ENCODE results near the gene DCHS1. TPM values are rescaled to one million over a fixed set of nuclear protein-coding genes. Genes with fewer than 3 reads are reported as not detected.

Gene DCHS1
- total and polyA plus RNA-seq, 2 experiments from 2014 or later: 8.0 to 15.2 TPM

- Histone ChIP-seq H3K79me2 (no peaks in the 10 kb centered on the region), H3K27ac (no peak overlapping the region), H2AFZ (peak overlapping the region; percentile 17), H4K20me1 (ENCODE audit: insufficient read depth, poor library complexity, severe bottlenecking) (no peaks in the 10 kb centered on the region), H3K36me3 (replicated peaks; ENCODE audit: insufficient read depth, low read depth) (no peaks in the 10 kb centered on the region), H3K9me3 (ENCODE audit: low read depth) (peaks cover 10% of the 10 kb centered on the region), H3K4me3 (no peak overlapping the region), H3K27me3 (no peaks in the 10 kb centered on the region), H3K4me2 (peak overlapping the region; percentile 78), H3K9me2 (replicated peaks; ENCODE audit: insufficient read depth) (no peaks in the 10 kb centered on the region), H3K4me1 (ENCODE audit: insufficient read depth) (no peaks in the 10 kb centered on the region)
- TF ChIP-seq CTCF (IDR thresholded peaks at IDR 0.05; ENCODE audit: poor library complexity): no peak
- TF ChIP-seq EZH2 (IDR thresholded peaks at IDR 0.05; ENCODE audit: borderline replicate concordance): no peak
- TF ChIP-seq EZH2phosphoT487 (IDR thresholded peaks at IDR 0.05; ENCODE audit: low read depth, severe bottlenecking, unreplicated experiment): no peak
- DNase-seq (ENCODE audit: low spot score): peak; percentile 47
- WGBS (ENCODE audit: low lambda C conversion rate, missing lambda C conversion rate): 37% methylated on average over 25 of the region's 25 CpGs
Measured at GRCh38 chr11:6586434-6587359, 68.9 kb downstream of the DCHS1 start.

- H3K9me2 ChIP-seq (replicated peaks; ENCODE audit: insufficient read depth): no peaks in the 10 kb centered on the region
- H3K79me2 ChIP-seq: no peaks in the 10 kb centered on the region
- H2AFZ ChIP-seq: no peak overlapping the region
- H3K4me1 ChIP-seq (ENCODE audit: insufficient read depth): no peaks in the 10 kb centered on the region
- no peak overlapping the region for H3K4me3 ChIP-seq
- 92% methylated on average over 4 of the region's 4 CpGs for WGBS (ENCODE audit: low lambda C conversion rate, missing lambda C conversion rate)
- no peak overlapping the region for H3K27ac ChIP-seq
- no peaks in the 10 kb centered on the region for H3K27me3 ChIP-seq
- no peak overlapping the region for H3K4me2 ChIP-seq
- no peak for DNase-seq (ENCODE audit: low spot score)
- H3K9me3 ChIP-seq (ENCODE audit: low read depth): peaks cover 10% of the 10 kb centered on the region
- no peaks in the 10 kb centered on the region for H3K36me3 ChIP-seq (replicated peaks; ENCODE audit: insufficient read depth, low read depth)
- H4K20me1 ChIP-seq (ENCODE audit: insufficient read depth, poor library complexity, severe bottlenecking): no peaks in the 10 kb centered on the region
- TF ChIP-seq EZH2phosphoT487 (IDR thresholded peaks at IDR 0.05; ENCODE audit: low read depth, severe bottlenecking, unreplicated experiment): no peak
- TF ChIP-seq EZH2 (IDR thresholded peaks at IDR 0.05; ENCODE audit: borderline replicate concordance): no peak
- no peak for TF ChIP-seq CTCF (IDR thresholded peaks at IDR 0.05; ENCODE audit: poor library complexity)
Measured at GRCh38 chr11:6584528-6584927, 71.1 kb downstream of the DCHS1 start.

GRCh38 chr11:6583584-6583983, 72.0 kb downstream of the DCHS1 start:
- Histone ChIP-seq H3K4me1 (ENCODE audit: insufficient read depth) (no peaks in the 10 kb centered on the region), H2AFZ (no peak overlapping the region), H3K36me3 (replicated peaks; ENCODE audit: insufficient read depth, low read depth) (no peaks in the 10 kb centered on the region), H3K27me3 (no peaks in the 10 kb centered on the region), H3K9me3 (ENCODE audit: low read depth) (peaks cover 10% of the 10 kb centered on the region), H3K4me2 (no peak overlapping the region), H3K9me2 (replicated peaks; ENCODE audit: insufficient read depth) (no peaks in the 10 kb centered on the region), H3K4me3 (no peak overlapping the region), H4K20me1 (ENCODE audit: insufficient read depth, poor library complexity, severe bottlenecking) (no peaks in the 10 kb centered on the region), H3K79me2 (no peaks in the 10 kb centered on the region), H3K27ac (no peak overlapping the region)
- TF ChIP-seq EZH2 (IDR thresholded peaks at IDR 0.05; ENCODE audit: borderline replicate concordance) (no peak), EZH2phosphoT487 (IDR thresholded peaks at IDR 0.05; ENCODE audit: low read depth, severe bottlenecking, unreplicated experiment) (no peak), CTCF (IDR thresholded peaks at IDR 0.05; ENCODE audit: poor library complexity) (no peak)
- WGBS (ENCODE audit: low lambda C conversion rate, missing lambda C conversion rate): 100% methylated on average over 1 of the region's 1 CpG
- no peak for DNase-seq (ENCODE audit: low spot score)

All from hepatocyte (in vitro differentiated cells).